Measurements from ENCODE around the gene CDKL5.
"Not testable (repeated sequence)": the region's sequence is repeated elsewhere in the genome, so short reads cannot be mapped to it uniquely, and the experiment has no call there.

CDKL5 gene

GRCh38 chrX:18425199-18426003 lies at the start of gene CDKL5:
Gene CDKL5, plus strand, starts transcription at chrX:18425608. Its CDS starts 81,489 bp downstream, at chrX:18507097.
- TF ChIP-seq GATA1 (IDR thresholded peaks at IDR 0.05; ENCODE audit: low read depth, low read length) (no peak), POLR2A (IDR thresholded peaks at IDR 0.05; ENCODE audit: low read length) (no peak)
- peak; percentile 95 to 96 for DNase-seq

- TF ChIP-seq POLR2A (IDR thresholded peaks at IDR 0.05; ENCODE audit: low read length) (no peak), GATA1 (IDR thresholded peaks at IDR 0.05; ENCODE audit: low read depth, low read length) (no peak)
- DNase-seq, result peak; percentile 19 to 51
Measured at GRCh38 chrX:18377796-18378195, 47.6 kb upstream of the CDKL5 start.

- TF ChIP-seq POLR2A (IDR thresholded peaks at IDR 0.05; ENCODE audit: low read length), result no peak
- TF ChIP-seq GATA1 (IDR thresholded peaks at IDR 0.05; ENCODE audit: low read depth, low read length), result no peak
- DNase-seq, result peak; percentile 0 to 2
Measured at GRCh38 chrX:18389966-18390365, 35.4 kb upstream of the CDKL5 start.

- no peak for TF ChIP-seq GATA1 (IDR thresholded peaks at IDR 0.05; ENCODE audit: low read depth, low read length)
- DNase-seq, result peak; percentile 54 to 78
Measured at GRCh38 chrX:18390941-18391538, 34.4 kb upstream of the CDKL5 start.

GRCh38 chrX:18394477-18394876 lies 30.9 kb upstream of the CDKL5 start:
- TF ChIP-seq POLR2A (IDR thresholded peaks at IDR 0.05; ENCODE audit: low read length) (no peak), GATA1 (IDR thresholded peaks at IDR 0.05; ENCODE audit: low read depth, low read length) (no peak)
- DNase-seq, result no peak

GRCh38 chrX:18401848-18402213 lies 23.6 kb upstream of the CDKL5 start:
- DNase-seq, result no peak
- TF ChIP-seq GATA1 (IDR thresholded peaks at IDR 0.05; ENCODE audit: low read depth, low read length), result no peak
- TF ChIP-seq POLR2A (IDR thresholded peaks at IDR 0.05; ENCODE audit: low read length), result no peak

- DNase-seq, result no peak
- no peak for TF ChIP-seq POLR2A (IDR thresholded peaks at IDR 0.05; ENCODE audit: low read length)
- TF ChIP-seq GATA1 (IDR thresholded peaks at IDR 0.05; ENCODE audit: low read depth, low read length), result no peak
Measured at GRCh38 chrX:18406531-18407266, 18.7 kb upstream of the CDKL5 start.

- no peak for DNase-seq
- TF ChIP-seq POLR2A (IDR thresholded peaks at IDR 0.05; ENCODE audit: low read length) (no peak), GATA1 (IDR thresholded peaks at IDR 0.05; ENCODE audit: low read depth, low read length) (no peak)
Measured at GRCh38 chrX:18410038-18410437, 15.4 kb upstream of the CDKL5 start.

GRCh38 chrX:18415386-18415785 lies 10.0 kb upstream of the CDKL5 start:
- TF ChIP-seq POLR2A (IDR thresholded peaks at IDR 0.05; ENCODE audit: low read length) (no peak), GATA1 (IDR thresholded peaks at IDR 0.05; ENCODE audit: low read depth, low read length) (no peak)
- peak; percentile 0 for DNase-seq

GRCh38 chrX:18422325-18422724 lies 3.1 kb upstream of the CDKL5 start:
- TF ChIP-seq POLR2A (IDR thresholded peaks at IDR 0.05; ENCODE audit: low read length), result no peak
- TF ChIP-seq GATA1 (IDR thresholded peaks at IDR 0.05; ENCODE audit: low read depth, low read length), result no peak
- no peak for DNase-seq

GRCh38 chrX:18422886-18423285 lies 2.5 kb upstream of the CDKL5 start:
- no peak for DNase-seq

GRCh38 chrX:18424482-18425198 lies 768 bp upstream of the CDKL5 start:
- TF ChIP-seq POLR2A (IDR thresholded peaks at IDR 0.05; ENCODE audit: low read length) (no peak), GATA1 (IDR thresholded peaks at IDR 0.05; ENCODE audit: low read depth, low read length) (no peak)
- DNase-seq, result peak; percentile 16 to 19

More at GRCh38 chrX:18422886-18423285, 2.5 kb upstream of the CDKL5 start:
- TF ChIP-seq GATA1 (IDR thresholded peaks at IDR 0.05; ENCODE audit: low read depth, low read length), result no peak
- TF ChIP-seq POLR2A (IDR thresholded peaks at IDR 0.05; ENCODE audit: low read length), result no peak

- no peak for DNase-seq
- TF ChIP-seq GATA1 (IDR thresholded peaks at IDR 0.05; ENCODE audit: low read depth, low read length) (no peak), POLR2A (IDR thresholded peaks at IDR 0.05; ENCODE audit: low read length) (no peak)
Measured at GRCh38 chrX:18426004-18426320, 554 bp downstream of the CDKL5 start.

- no peak for DNase-seq
- TF ChIP-seq POLR2A (IDR thresholded peaks at IDR 0.05; ENCODE audit: low read length) (no peak), GATA1 (IDR thresholded peaks at IDR 0.05; ENCODE audit: low read depth, low read length) (no peak)
Measured at GRCh38 chrX:18428006-18428405, 2.6 kb downstream of the CDKL5 start.

GRCh38 chrX:18433288-18433687 lies 7.9 kb downstream of the CDKL5 start:
- DNase-seq, result not testable (repeated sequence)
